ENCODE results near the gene HIPK3. TPM values are rescaled to one million over a fixed set of nuclear protein-coding genes. Genes with fewer than 3 reads are reported as not detected.

HIPK3 gene
- total and polyA plus RNA-seq, 9 of the 15 experiments (the other 6 are each of a cell fraction or from before 2014, with no cell fraction given), result 2.3 to 19.6 (median 7.5) TPM

DNA sequence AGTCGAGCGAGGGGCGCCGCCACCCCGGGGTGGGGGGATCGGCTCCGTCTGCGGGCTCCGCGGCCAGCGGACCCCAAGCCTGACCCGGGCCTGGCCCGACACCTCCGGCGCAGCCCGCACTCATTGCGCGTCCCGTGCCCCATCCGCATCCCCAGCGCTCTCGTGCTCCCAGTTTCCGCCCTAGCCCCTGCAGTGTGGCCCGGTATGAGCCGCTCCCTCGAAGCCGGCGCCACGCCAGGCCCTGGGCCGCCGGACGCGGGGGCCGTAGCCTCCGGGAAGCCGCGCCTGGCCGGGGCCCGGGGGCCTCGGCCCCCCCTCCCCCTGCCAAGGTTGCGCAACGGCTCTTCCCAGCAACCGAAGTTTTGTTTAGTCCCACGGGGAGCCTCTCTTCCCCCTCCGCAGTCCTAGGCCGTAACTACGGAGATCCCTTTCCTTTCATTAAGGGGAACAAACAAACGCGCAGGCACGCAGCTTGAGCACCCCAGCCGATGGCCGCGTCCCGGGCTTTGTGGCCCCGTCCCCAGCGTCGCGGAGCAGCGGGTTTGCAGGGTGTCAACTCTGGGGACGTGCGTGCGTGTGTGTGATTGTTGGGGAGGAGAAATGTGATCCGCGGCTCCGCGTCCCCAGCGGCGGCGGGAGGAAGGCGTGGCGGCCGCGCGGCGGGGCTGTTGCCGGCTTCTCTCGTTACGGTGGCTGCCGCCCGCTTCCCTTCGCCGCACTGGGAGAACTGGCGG is 883 bp downstream of the HIPK3 start (continued):
- TF ChIP-seq, protein P1, sequence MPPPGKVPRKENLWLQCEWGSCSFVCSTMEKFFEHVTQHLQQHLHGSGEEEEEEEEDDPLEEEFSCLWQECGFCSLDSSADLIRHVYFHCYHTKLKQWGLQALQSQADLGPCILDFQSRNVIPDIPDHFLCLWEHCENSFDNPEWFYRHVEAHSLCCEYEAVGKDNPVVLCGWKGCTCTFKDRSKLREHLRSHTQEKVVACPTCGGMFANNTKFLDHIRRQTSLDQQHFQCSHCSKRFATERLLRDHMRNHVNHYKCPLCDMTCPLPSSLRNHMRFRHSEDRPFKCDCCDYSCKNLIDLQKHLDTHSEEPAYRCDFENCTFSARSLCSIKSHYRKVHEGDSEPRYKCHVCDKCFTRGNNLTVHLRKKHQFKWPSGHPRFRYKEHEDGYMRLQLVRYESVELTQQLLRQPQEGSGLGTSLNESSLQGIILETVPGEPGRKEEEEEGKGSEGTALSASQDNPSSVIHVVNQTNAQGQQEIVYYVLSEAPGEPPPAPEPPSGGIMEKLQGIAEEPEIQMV (tag; conservative IDR thresholded peaks at IDR 0.05; ENCODE audit: low read depth), result no peak
- TF ChIP-seq TOE1 (IDR thresholded peaks at IDR 0.05; ENCODE audit: borderline replicate concordance), result peak; percentile 55; the same call in 1 of the 2 replicates
- TF ChIP-seq TOE1 (CRISPR knock-in tag; IDR thresholded peaks at IDR 0.05; ENCODE audit: borderline replicate concordance, low read depth), result 0 out of 2 replicates have a peak, but pooled peaks have one; percentile 52
- 0 out of 2 replicates have a peak, but pooled peaks have one; percentile 30 for TF ChIP-seq ZNF354B (CRISPR knock-in tag; IDR thresholded peaks at IDR 0.05)
- no peak for TF ChIP-seq E2F8 (IDR thresholded peaks at IDR 0.05; ENCODE audit: low read depth, partially characterized antibody)
- TF ChIP-seq ETS2 (tag; IDR thresholded peaks at IDR 0.05; ENCODE audit: borderline replicate concordance, poor library complexity, severe bottlenecking), result no peak
- no peak for TF ChIP-seq ATF1 (CRISPR knock-in tag; IDR thresholded peaks at IDR 0.05)
- peak; percentile 77 for TF ChIP-seq ATF1 (tag; IDR thresholded peaks at IDR 0.05)
- TF ChIP-seq THAP7 (CRISPR knock-in tag; IDR thresholded peaks at IDR 0.05), result no peak
- TF ChIP-seq ZNF431 (CRISPR knock-in tag; IDR thresholded peaks at IDR 0.05), result no peak
- no peak for TF ChIP-seq PPARD (CRISPR knock-in tag; IDR thresholded peaks at IDR 0.05)
- TF ChIP-seq, protein P2, sequence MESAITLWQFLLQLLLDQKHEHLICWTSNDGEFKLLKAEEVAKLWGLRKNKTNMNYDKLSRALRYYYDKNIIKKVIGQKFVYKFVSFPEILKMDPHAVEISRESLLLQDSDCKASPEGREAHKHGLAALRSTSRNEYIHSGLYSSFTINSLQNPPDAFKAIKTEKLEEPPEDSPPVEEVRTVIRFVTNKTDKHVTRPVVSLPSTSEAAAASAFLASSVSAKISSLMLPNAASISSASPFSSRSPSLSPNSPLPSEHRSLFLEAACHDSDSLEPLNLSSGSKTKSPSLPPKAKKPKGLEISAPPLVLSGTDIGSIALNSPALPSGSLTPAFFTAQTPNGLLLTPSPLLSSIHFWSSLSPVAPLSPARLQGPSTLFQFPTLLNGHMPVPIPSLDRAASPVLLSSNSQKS (CRISPR knock-in tag; IDR thresholded peaks at IDR 0.05), result no peak
- TF ChIP-seq MCM3 (IDR thresholded peaks at IDR 0.05), result no peak
- no peak; the same call in 1 of the 2 replicates for TF ChIP-seq MTA3 (IDR thresholded peaks at IDR 0.05; ENCODE audit: borderline replicate concordance)
- TF ChIP-seq ZNF707 (CRISPR knock-in tag; conservative IDR thresholded peaks at IDR 0.05), result no peak
- TF ChIP-seq, protein P3, sequence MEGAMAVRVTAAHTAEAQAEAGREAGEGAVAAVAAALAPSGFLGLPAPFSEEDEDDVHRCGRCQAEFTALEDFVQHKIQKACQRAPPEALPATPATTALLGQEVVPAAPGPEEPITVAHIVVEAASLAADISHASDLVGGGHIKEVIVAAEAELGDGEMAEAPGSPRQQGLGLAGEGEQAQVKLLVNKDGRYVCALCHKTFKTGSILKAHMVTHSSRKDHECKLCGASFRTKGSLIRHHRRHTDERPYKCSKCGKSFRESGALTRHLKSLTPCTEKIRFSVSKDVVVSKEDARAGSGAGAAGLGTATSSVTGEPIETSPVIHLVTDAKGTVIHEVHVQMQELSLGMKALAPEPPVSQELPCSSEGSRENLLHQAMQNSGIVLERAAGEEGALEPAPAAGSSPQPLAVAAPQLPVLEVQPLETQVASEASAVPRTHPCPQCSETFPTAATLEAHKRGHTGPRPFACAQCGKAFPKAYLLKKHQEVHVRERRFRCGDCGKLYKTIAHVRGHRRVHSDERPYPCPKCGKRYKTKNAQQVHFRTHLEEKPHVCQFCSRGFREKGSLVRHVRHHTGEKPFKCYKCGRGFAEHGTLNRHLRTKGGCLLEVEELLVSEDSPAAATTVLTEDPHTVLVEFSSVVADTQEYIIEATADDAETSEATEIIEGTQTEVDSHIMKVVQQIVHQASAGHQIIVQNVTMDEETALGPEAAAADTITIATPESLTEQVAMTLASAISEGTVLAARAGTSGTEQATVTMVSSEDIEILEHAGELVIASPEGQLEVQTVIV (CRISPR knock-in tag; IDR thresholded peaks at IDR 0.05; ENCODE audit: borderline replicate concordance), result no peak
- TF ChIP-seq NR2C1 (IDR thresholded peaks at IDR 0.05), result no peak
- no peak for TF ChIP-seq NR2C1 (tag; IDR thresholded peaks at IDR 0.05)
- TF ChIP-seq ZNF785 (CRISPR knock-in tag; IDR thresholded peaks at IDR 0.05), result no peak
- TF ChIP-seq ZSCAN29 (IDR thresholded peaks at IDR 0.05), result no peak
